Muscle layer of colon (tissue), 2 donors: ENCODE data around the gene WFDC5.
"Not testable (repeated sequence)": the region's sequence is repeated elsewhere in the genome, so short reads cannot be mapped to it uniquely, and the experiment has no call there.

ENCODE experiments used
- H3K27ac ChIP-seq: one replicate; pipeline ENCODE4 v1.7.0; 2013; ENCODE audit warnings: low read depth, mild to moderate bottlenecking, low read length, moderate library complexity
- H3K27me3 ChIP-seq, 2 donors: one replicate each; pipeline ENCODE4 v1.7.0; 2013; ENCODE audit warnings: low read length in 2 of 2, mild to moderate bottlenecking in 2 of 2; ENCODE audit not compliant: insufficient read depth in 2 of 2, control insufficient read depth in 1 of 2
- H3K36me3 ChIP-seq: one replicate; pipeline ENCODE4 v1.7.0; 2013; ENCODE audit warnings: mild to moderate bottlenecking, low read length; ENCODE audit not compliant: insufficient read depth
- H3K4me1 ChIP-seq: one replicate; pipeline ENCODE4 v1.7.0; 2013; ENCODE audit warnings: mild to moderate bottlenecking, low read length; ENCODE audit not compliant: insufficient read depth
- H3K4me3 ChIP-seq, 2 donors: one replicate each; pipeline ENCODE4 v1.7.0; 2013; ENCODE audit warnings: low read length in 2 of 2, low read depth in 1 of 2, mild to moderate bottlenecking in 1 of 2, moderate library complexity in 1 of 2
- H3K9ac ChIP-seq: one replicate; pipeline ENCODE4 v1.7.0; 2013; ENCODE audit warnings: low read length
- H3K9me3 ChIP-seq: one replicate; pipeline ENCODE4 v1.7.0; 2013; ENCODE audit warnings: mild to moderate bottlenecking, low read length
- donor health status: abdominal sarcoma.
- donor health status: Adenocarcinoma of cecum.

Gene WFDC5, protein sequence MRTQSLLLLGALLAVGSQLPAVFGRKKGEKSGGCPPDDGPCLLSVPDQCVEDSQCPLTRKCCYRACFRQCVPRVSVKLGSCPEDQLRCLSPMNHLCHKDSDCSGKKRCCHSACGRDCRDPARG

DNA sequence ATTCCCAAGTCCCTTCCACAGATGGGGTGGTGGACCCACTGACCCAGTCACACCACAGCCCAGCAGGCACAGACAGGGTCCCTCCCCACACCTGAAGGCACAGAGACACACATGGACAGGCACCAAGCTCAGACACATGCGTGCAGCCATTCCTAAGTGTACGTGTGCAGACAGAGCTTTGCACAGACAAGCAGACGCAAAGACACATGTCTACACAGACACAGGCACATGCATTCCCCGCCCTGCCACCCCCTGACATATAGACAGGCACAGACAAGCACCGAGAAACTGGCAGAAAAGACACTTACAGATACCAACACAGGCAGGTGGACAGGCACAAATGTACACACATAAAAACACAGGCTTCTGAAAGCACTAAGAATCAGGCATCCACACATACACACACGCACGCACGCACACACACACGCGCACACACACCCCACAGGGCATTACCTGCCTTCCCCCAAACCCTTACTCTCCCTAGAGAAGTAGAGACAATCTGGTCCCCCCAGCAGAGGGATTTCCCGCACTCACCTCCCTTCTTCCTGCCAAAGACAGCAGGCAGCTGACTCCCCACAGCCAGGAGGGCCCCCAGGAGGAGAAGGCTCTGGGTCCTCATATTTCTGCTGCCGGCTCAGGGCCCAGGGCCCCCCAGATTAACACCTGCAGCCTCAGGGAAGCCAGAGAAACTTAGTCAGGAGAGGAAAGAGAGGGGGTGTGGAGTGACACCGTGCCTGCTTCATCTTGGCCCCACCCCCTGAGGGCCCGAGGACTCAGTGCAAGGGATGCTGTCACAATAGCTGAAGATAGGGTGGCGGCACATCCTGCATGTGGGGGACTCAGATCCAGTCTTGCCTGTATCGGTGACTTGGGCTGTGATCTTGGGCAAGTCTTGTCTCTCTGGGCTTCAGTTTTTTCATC lies at the start of gene WFDC5:
Gene WFDC5, minus strand, starts transcription at position 710 of the 921 bp plus-strand sequence. Its CDS starts 91 bp downstream, at position 619.
- no peak within 1 kb of the TSS for H3K9ac ChIP-seq
- H3K4me1 ChIP-seq: no peaks in the 10 kb centered on the region
- no peaks in the 10 kb centered on the region for H3K27me3 ChIP-seq
- H3K4me3 ChIP-seq: no peak within 1 kb of the TSS
- no peaks in the 10 kb centered on the region for H3K9me3 ChIP-seq
- no peaks in the 10 kb centered on the region for H3K36me3 ChIP-seq
- H3K27ac ChIP-seq: no peak within 1 kb of the TSS

- no peaks in the 10 kb centered on the region for H3K27me3 ChIP-seq
- no peaks in the 10 kb centered on the region for H3K36me3 ChIP-seq
- H3K4me3 ChIP-seq: no peak overlapping the region
- H3K4me1 ChIP-seq: peaks cover 2% of the 10 kb centered on the region
- H3K27ac ChIP-seq: no peak overlapping the region
- H3K9ac ChIP-seq: no peak overlapping the region
- no peaks in the 10 kb centered on the region for H3K9me3 ChIP-seq
These were observed 48.3 kb upstream of the WFDC5 start for GRCh38 chr20:45163083-45163803.

- Histone ChIP-seq H3K4me3 (no peak overlapping the region), H3K9ac (no peak overlapping the region), H3K36me3 (no peaks in the 10 kb centered on the region), H3K4me1 (peaks cover 12% of the 10 kb centered on the region), H3K27ac (no peak overlapping the region), H3K27me3 (no peaks in the 10 kb centered on the region), H3K9me3 (no peaks in the 10 kb centered on the region)
These were observed 43.0 kb upstream of the WFDC5 start for GRCh38 chr20:45157962-45158361.

DNA sequence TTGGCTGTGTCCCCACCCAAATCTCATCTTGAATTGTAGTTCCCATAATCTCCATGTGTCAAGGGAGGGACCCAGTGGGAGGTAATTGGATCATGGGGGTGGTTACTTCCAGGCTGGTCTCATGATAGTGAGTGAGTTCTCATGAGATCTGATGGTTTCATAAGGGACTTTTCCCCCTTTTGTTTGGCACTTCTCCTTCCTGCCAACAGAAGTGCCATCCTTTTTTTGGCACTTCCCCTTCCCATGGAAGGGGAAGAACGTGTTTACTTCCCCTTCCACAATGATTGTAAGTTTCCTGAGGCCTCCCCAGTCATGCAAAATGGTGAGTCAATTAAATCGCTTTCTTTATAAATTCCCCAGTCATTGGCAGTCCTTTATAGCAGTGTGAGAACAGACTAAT lies 41.7 kb upstream of the WFDC5 start:
- no peaks in the 10 kb centered on the region for H3K9me3 ChIP-seq
- H3K4me3 ChIP-seq: no peak overlapping the region
- H3K36me3 ChIP-seq: no peaks in the 10 kb centered on the region
- H3K27me3 ChIP-seq: no peaks in the 10 kb centered on the region
- no peak overlapping the region for H3K27ac ChIP-seq
- peaks cover 12% of the 10 kb centered on the region for H3K4me1 ChIP-seq
- H3K9ac ChIP-seq: no peak overlapping the region

DNA sequence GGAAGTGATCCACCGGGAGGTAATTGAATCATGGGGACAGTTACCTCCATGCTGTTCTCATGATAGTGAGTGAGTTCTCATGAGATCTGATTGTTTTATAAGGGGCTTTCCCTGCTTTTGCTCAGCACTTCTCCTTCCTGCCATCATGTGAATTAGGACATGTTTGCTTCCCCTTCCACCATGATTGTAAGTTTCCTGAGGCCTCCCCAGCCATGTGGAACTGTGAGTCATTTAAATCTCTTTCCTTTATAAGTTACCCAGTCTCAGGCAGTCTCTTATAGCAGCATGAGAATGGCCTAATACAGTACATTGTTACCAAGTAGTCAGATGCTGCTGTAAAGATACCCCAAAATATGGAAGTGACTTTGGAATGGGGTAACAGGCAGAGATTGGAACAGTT lies 39.8 kb upstream of the WFDC5 start:
- not testable (repeated sequence) for H3K4me3 ChIP-seq, H3K27ac ChIP-seq, H3K27me3 ChIP-seq, H3K36me3 ChIP-seq, H3K9ac ChIP-seq, H3K9me3 ChIP-seq
- H3K4me1 ChIP-seq: peaks cover 12% of the 10 kb centered on the region

DNA sequence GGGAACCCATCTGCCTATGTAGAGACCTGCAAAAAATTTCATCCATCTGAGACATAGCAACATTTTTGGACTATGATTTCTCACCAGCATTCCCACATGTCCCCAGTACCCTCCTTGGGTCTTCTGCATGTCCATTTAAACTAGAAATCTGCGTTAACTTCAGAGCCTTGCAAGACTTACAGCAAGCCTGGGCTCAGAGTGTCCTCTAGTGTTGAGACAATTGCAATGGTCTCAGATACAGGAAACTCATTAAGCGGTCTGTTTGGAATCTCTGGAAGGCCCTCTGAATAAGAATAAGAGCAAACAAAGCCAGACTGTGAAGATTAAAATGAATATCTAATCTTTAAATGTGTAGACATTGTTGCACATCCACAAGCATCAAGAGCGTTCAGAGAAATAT lies 39.2 kb upstream of the WFDC5 start:
- Histone ChIP-seq H3K4me1 (peaks cover 12% of the 10 kb centered on the region), H3K27me3 (no peaks in the 10 kb centered on the region), H3K27ac (no peak overlapping the region), H3K9ac (no peak overlapping the region), H3K36me3 (no peaks in the 10 kb centered on the region), H3K9me3 (no peaks in the 10 kb centered on the region), H3K4me3 (no peak overlapping the region)

DNA sequence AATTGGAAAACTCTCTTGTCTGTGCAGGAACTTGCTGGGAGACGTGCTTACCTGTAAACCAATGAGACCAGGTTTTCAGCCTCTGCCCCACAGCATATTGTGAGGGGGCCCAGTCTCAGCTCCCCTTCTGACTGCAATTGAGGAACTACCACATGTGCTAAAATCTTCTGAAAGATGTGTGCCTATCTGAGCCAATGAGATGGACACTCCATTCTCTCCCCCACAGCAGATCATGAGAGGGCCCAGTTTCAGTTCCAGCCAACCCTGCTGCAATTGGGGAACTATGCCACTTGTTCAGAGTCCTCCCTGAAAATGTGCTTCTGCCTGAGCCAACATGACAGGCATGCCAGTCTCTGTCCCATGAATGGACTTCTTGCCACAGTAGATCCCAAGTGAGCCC lies 38.8 kb upstream of the WFDC5 start:
- H3K27ac ChIP-seq: no peak overlapping the region

GRCh38 chr20:45153147-45153546 lies 38.2 kb upstream of the WFDC5 start:
- H3K4me3 ChIP-seq: no peak overlapping the region
- H3K9me3 ChIP-seq: no peaks in the 10 kb centered on the region
- no peak overlapping the region for H3K9ac ChIP-seq
- no peaks in the 10 kb centered on the region for H3K27me3 ChIP-seq
- peaks cover 9% of the 10 kb centered on the region for H3K4me1 ChIP-seq
- H3K36me3 ChIP-seq: no peaks in the 10 kb centered on the region
- no peak overlapping the region for H3K27ac ChIP-seq

More for the DNA sequence above, 38.8 kb upstream of the WFDC5 start:
- H3K4me1 ChIP-seq: peaks cover 12% of the 10 kb centered on the region
- no peaks in the 10 kb centered on the region for H3K36me3 ChIP-seq
- no peak overlapping the region for H3K4me3 ChIP-seq
- H3K9ac ChIP-seq: no peak overlapping the region
- no peaks in the 10 kb centered on the region for H3K27me3 ChIP-seq
- H3K9me3 ChIP-seq: no peaks in the 10 kb centered on the region

DNA sequence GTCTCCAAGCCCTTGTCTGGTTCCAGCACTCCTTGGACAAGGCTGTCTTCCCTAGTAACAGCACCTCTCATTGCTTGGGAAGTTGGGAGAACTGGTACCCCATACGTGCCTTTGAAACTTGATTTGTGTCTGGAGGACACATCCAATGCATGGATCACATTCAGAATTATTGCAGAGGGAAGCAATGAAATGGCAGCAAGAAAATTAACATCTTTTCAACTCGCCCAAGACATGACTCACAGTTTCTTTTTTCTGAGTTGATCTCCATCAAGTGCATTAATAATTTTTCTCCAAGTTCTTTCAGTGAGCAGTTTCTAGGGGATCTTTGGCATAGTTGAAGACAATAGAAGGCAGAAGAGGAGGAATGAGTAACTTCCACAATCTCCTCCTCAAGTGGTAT lies 37.4 kb upstream of the WFDC5 start:
- no peak overlapping the region for H3K27ac ChIP-seq
- H3K4me3 ChIP-seq: no peak overlapping the region
- no peak overlapping the region for H3K9ac ChIP-seq
- H3K9me3 ChIP-seq: no peaks in the 10 kb centered on the region
- no peaks in the 10 kb centered on the region for H3K36me3 ChIP-seq
- no peaks in the 10 kb centered on the region for H3K27me3 ChIP-seq
- H3K4me1 ChIP-seq: peaks cover 2% of the 10 kb centered on the region

GRCh38 chr20:45149062-45149461 lies 34.1 kb upstream of the WFDC5 start:
- Histone ChIP-seq H3K27ac (no peak overlapping the region), H3K4me3 (no peak overlapping the region), H3K36me3 (no peaks in the 10 kb centered on the region), H3K4me1 (no peaks in the 10 kb centered on the region), H3K27me3 (no peaks in the 10 kb centered on the region), H3K9me3 (no peaks in the 10 kb centered on the region), H3K9ac (no peak overlapping the region)

DNA sequence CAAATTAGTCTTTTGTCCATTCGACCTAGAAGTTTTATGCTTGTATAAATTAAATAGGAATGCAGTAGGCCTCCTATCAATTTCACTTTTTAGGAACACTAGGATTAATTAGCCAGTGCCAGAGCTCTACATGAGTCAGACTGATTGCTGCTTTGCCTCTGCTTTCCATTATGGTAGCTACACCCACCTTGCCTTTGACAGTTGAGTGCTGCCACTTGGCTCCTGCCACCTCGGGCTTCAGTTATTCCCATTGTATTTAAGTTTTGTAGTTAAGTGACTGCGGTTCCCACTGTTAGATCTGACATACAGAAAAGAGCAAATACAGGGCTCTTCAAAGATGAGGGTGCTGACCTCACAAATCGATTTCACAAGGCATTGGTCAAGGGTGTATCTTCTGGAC lies 25.9 kb upstream of the WFDC5 start:
- no peak overlapping the region for H3K9ac ChIP-seq
- H3K27ac ChIP-seq: no peak overlapping the region
- no peaks in the 10 kb centered on the region for H3K4me1 ChIP-seq
- no peaks in the 10 kb centered on the region for H3K9me3 ChIP-seq
- H3K36me3 ChIP-seq: no peaks in the 10 kb centered on the region
- H3K4me3 ChIP-seq: no peak overlapping the region
- H3K27me3 ChIP-seq: peaks cover 0 to 5% of the 10 kb centered on the region in 2 donors
